ENCODE results near the gene SECTM1.
"Not testable (repeated sequence)": the region's sequence is repeated elsewhere in the genome, so short reads cannot be mapped to it uniquely, and the experiment has no call there.

SECTM1 gene

DNA sequence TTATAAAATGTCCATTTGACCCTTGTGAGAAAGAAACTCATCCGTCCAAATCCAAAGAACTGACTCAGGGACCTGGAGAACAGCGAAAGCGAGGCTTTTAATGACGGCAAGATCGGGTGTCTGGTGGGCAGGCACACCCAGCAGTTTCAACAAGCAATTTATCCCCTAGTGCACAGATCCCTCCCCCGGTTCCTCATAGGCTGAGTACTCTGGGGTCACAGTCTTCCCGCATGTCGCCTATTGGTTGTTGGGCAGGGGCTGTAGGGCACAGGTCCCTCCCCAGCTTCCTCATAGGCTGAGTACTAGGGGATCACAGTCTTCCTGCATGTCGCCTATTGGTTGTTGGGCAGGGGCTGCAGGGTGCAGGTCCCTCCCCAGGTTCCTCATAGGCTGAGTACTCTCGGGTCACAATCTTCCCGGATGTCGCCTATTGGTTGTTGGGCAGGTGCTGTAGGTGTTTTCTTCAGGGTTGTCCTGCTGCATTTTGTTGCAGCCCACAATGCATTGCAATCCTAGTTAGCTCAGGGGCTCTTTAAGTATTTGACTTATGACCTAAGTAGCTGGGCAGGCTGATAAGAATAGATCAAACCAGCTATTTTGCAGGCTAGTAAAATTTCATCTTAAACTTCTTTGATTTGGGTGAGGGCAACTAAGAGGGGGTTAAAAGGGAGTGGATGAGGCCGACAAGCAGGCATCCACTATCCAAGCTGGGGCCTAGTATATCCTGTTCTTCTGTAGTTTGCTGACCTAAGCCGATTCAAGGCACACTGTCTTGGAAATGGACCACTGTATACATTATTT, 34.4 kb upstream of the SECTM1 start:
- no peak for DNase-seq

GRCh38 chr17:82366749-82367148, 33.2 kb upstream of the SECTM1 start:
- DNase-seq = peak; percentile 44

- DNase-seq = no peak
Measured at GRCh38 chr17:82365606-82366295, 32.2 kb upstream of the SECTM1 start.

- no peak for DNase-seq
Measured at GRCh38 chr17:82361885-82362633, 28.5 kb upstream of the SECTM1 start.

GRCh38 chr17:82359451-82360074, 26.0 kb upstream of the SECTM1 start:
- DNase-seq = not testable (repeated sequence)

DNA sequence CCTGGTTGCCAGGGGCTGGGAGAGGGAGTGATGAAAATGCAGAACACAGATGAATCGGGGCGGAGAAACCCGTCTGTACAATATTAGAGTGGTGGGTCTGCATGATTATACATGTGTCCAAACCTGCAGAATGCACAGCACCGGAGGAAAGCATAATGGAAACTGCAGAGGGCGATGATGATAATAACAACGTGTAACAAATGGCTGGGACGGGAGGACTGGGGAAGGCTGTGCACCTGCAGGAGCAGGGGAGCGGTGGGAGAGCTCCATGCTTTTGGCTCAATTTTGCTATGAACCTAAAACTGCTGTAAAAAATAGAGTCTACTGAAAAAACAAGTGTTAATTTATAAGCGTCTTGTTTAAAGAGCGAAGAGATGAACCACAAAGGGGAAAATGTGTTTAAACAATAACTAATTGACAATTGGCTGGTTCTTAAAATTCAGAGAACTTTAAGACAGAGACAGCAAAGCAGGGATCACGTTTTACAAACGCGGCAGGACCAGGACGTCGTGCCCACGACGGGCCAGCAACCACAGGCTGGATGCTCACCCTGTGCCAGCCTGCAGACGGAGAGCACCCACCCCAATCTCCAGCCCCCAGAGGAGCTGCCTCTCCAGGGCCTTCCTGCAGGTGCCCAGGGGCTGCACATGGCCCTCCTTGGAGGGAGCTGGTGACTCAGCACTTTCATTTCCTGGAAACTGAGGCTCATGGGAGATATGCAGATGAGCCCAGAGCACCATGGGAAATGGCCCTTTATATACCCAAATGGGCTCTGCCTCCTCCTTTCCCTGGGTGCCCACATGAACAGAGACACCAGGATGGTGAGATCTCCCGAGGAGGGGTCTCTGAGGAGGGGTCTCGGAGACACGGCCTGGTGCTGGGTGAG, 25.1 kb upstream of the SECTM1 start, which contains the start of gene TEX19:
TEX19 (plus strand) TSS at position 783 of the 886 bp plus-strand sequence. CDS start 2,904 bp downstream, outside the sequence.
- DNase-seq = peak; percentile 20

GRCh38 chr17:82357394-82357793, 23.8 kb upstream of the SECTM1 start:
- no peak for DNase-seq

GRCh38 chr17:82356845-82357355, 23.3 kb upstream of the SECTM1 start:
- no peak for DNase-seq

- DNase-seq = no peak
Measured at GRCh38 chr17:82355770-82356427, 22.3 kb upstream of the SECTM1 start.

- DNase-seq = no peak
Measured at GRCh38 chr17:82354804-82355308, 21.3 kb upstream of the SECTM1 start.

DNA sequence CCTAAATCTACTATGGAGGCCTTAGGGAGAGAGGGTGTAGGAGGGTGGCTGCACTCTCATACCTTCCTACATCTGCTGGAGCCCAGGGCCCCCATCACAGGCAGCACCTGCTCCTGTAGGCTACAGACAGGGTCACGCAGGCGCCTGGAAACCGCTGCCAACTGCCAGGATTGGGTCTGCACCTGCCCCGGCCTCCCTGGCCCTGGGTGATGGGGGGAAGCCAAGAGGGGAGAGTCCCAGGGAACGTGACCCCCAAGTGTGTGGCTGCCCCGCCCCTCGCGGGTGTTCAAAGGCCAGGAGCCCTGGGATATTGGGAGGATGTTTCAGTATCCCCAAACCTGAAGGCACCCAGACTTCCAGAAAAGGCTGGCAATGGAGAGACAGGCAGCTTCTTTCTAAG, 19.9 kb upstream of the SECTM1 start:
- no peak for DNase-seq

- DNase-seq = peak; percentile 66
Measured at GRCh38 chr17:82351713-82352488, 18.3 kb upstream of the SECTM1 start.

GRCh38 chr17:82351254-82351712, 17.7 kb upstream of the SECTM1 start:
- no peak for DNase-seq

- DNase-seq = no peak
Measured at GRCh38 chr17:82350182-82351030, 16.8 kb upstream of the SECTM1 start.

GRCh38 chr17:82349287-82349701, 15.7 kb upstream of the SECTM1 start:
- DNase-seq = no peak

GRCh38 chr17:82348866-82349265, 15.3 kb upstream of the SECTM1 start:
- DNase-seq = no peak

GRCh38 chr17:82348434-82348833, 14.9 kb upstream of the SECTM1 start:
- DNase-seq = no peak

- DNase-seq = not testable (repeated sequence)
Measured at GRCh38 chr17:82347994-82348393, 14.4 kb upstream of the SECTM1 start.

Measured in NCI-H748 treated with DMSO at 0.1 percent for 48 hours (cell line).